AG09309 (cell line): ENCODE data around the gene UBN2.

Experiments
- DNase-seq: peaks from one replicate; pipeline ENCODE4 v3.0.0-alpha.2; 2010; ENCODE audit warnings: low read depth
- H3K4me3 ChIP-seq: 2 replicates; pipeline ENCODE4 v1.5.1; 2011; ENCODE audit warnings: mild to moderate bottlenecking, low read depth, low read length, moderate library complexity; ENCODE audit not compliant: control insufficient read depth
- TF ChIP-seq, protein P1 (sequence below): IDR thresholded peaks from 2 replicates; pipeline ENCODE4 v1.5.1; 2011; ENCODE audit warnings: mild to moderate bottlenecking, low read depth, low read length, inconsistent platforms; ENCODE audit not compliant: insufficient read depth, control insufficient read depth; ENCODE audit errors: missing control alignments

The UBN2 gene

GRCh38 chr7:139334399-139335150, 103.5 kb downstream of the UBN2 start:
- TF ChIP-seq, protein P1, sequence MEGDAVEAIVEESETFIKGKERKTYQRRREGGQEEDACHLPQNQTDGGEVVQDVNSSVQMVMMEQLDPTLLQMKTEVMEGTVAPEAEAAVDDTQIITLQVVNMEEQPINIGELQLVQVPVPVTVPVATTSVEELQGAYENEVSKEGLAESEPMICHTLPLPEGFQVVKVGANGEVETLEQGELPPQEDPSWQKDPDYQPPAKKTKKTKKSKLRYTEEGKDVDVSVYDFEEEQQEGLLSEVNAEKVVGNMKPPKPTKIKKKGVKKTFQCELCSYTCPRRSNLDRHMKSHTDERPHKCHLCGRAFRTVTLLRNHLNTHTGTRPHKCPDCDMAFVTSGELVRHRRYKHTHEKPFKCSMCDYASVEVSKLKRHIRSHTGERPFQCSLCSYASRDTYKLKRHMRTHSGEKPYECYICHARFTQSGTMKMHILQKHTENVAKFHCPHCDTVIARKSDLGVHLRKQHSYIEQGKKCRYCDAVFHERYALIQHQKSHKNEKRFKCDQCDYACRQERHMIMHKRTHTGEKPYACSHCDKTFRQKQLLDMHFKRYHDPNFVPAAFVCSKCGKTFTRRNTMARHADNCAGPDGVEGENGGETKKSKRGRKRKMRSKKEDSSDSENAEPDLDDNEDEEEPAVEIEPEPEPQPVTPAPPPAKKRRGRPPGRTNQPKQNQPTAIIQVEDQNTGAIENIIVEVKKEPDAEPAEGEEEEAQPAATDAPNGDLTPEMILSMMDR = no peak
- H3K4me3 ChIP-seq = no peak overlapping the region
- DNase-seq = no peak

GRCh38 chr7:139339025-139339424, 108.0 kb downstream of the UBN2 start:
- TF ChIP-seq, protein P1 = no peak
- H3K4me3 ChIP-seq = no peak overlapping the region
- no peak for DNase-seq

DNA sequence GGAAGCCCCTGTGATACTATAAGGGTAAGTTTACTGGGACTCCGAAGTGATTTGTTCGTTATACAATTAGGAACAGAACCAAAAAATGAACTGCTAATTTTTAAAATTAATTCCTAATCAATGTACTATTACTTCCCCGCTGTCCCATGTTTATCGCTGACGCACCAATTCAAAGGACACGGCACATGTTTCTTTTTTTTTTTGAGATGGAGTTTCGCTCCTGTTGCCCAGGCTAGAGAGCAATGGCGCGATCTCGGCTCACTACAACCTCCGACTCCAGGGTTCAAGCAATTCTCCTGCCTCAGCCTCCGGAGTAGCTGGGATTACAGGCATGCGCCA, 108.6 kb downstream of the UBN2 start:
- TF ChIP-seq, protein P1 = no peak
- H3K4me3 ChIP-seq = peak overlapping the region; percentile 84
- no peak for DNase-seq

DNA sequence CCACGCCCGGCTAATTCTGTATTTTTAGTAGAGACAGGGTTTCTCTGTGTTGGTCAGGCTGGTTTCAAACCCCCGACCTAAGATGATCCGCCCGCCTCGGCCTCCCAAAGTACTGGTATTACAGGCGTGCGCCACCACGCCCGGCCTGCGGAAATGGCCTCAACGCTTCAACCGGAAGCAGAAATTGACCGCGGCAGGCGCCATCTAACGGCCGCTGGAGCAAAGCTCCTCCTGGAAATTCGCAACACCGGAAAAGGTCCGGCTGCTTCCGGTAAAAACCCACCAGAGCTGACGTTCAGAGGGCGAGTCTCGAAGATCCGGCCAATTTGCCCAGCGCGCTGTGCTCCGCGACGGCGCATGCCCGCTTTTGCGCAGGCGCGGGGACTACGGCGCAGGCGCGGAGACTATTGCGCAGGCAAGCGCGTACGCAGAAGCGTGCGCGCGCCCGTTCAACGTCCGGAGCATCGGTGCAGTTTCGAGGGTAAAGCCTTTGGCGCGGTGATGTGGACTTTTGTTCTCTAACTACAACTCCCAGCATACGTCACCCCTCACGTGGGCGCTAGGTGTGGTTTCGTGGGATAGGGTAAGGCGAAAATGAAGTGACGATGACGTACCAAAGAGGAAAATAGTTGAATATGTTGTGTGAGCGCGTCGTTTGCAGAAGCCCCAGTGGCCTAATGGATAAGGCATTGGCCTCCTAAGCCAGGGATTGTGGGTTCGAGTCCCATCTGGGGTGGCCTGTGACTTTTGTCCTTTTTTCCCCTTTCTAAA, 109.2 kb downstream of the UBN2 start:
- peak; percentile 99 for DNase-seq
- H3K4me3 ChIP-seq = peak overlapping the region; percentile 84
- TF ChIP-seq, protein P1 = peak; percentile 78

GRCh38 chr7:139340808-139341057, 109.7 kb downstream of the UBN2 start:
- TF ChIP-seq, protein P1 = no peak
- H3K4me3 ChIP-seq = peak overlapping the region; percentile 84
- no peak for DNase-seq

GRCh38 chr7:139341058-139341775, 110.2 kb downstream of the UBN2 start, which contains the start of gene FMC1:
Gene FMC1, plus strand, starts transcription at chr7:139341337. Its CDS starts 48 bp downstream, at chr7:139341385.
- DNase-seq = peak; percentile 81
- TF ChIP-seq, protein P1 = peak; percentile 32
- H3K4me3 ChIP-seq = peak within 1 kb of the TSS; percentile 84
